DOHH2 (cell line): ENCODE results near the gene TBC1D2B.
"Not testable (repeated sequence)": the region's sequence is repeated elsewhere in the genome, so short reads cannot be mapped to it uniquely, and the experiment has no call there.

Experiments
- H3F3A ChIP-seq: fragments of 200-600 bp; sonication (generic), shearing (Covaris generic); 2 replicates; pipeline ENCODE4 v1.6.0; 2016; ENCODE audit warnings: antibody characterized with exemption, mild to moderate bottlenecking; ENCODE audit not compliant: control insufficient read depth, insufficient read depth
- H3K27ac ChIP-seq: fragments of 200-600 bp; sonication (generic); 2 replicates; pipeline ENCODE4 v1.5.1; 2014; ENCODE audit warnings: low read depth, mild to moderate bottlenecking, low read length, moderate library complexity
- H3K27me3 ChIP-seq: fragments of 200-600 bp; sonication (generic); 2 replicates; pipeline ENCODE4 v1.6.1; 2014; ENCODE audit warnings: mild to moderate bottlenecking, low read length, mixed read lengths; ENCODE audit not compliant: control insufficient read depth
- H3K36me3 ChIP-seq: fragments of 200-600 bp; sonication (generic); 2 replicates; pipeline ENCODE4 v1.6.1; 2014; ENCODE audit warnings: mild to moderate bottlenecking, low read length, moderate library complexity, mixed read lengths; ENCODE audit not compliant: control insufficient read depth
- H3K4me1 ChIP-seq: fragments of 200-600 bp; sonication (generic); 2 replicates; pipeline ENCODE4 v1.6.1; 2014; ENCODE audit warnings: mild to moderate bottlenecking, low read length, mixed read lengths; ENCODE audit not compliant: control insufficient read depth
- H3K4me2 ChIP-seq: fragments of 200-600 bp; sonication (generic); 2 replicates; pipeline ENCODE4 v1.6.0; 2014; ENCODE audit warnings: mild to moderate bottlenecking, low read length, moderate library complexity
- H3K4me3 ChIP-seq: fragments of 200-600 bp; sonication (generic); 2 replicates; pipeline ENCODE4 v1.5.1; 2014; ENCODE audit warnings: mild to moderate bottlenecking, low read length, mixed read lengths
- H3K79me2 ChIP-seq: fragments of 200-600 bp; sonication (generic); 2 replicates; pipeline ENCODE4 v1.6.1; 2014; ENCODE audit warnings: mild to moderate bottlenecking, low read length, mixed read lengths; ENCODE audit not compliant: control insufficient read depth
- H3K9me2 ChIP-seq: fragments of 200-600 bp; sonication (generic); replicated peaks from 2 replicates; pipeline ENCODE4 v1.6.1; 2014; ENCODE audit warnings: mild to moderate bottlenecking, low read length, mixed read lengths; ENCODE audit not compliant: control insufficient read depth
- H3K9me3 ChIP-seq: fragments of 200-600 bp; sonication (generic); 2 replicates; pipeline ENCODE4 v1.6.1; 2014; ENCODE audit warnings: antibody characterized with exemption, low read length, mixed read lengths; ENCODE audit not compliant: control insufficient read depth, insufficient read depth
- H4K20me1 ChIP-seq: fragments of 200-600 bp; sonication (generic); 2 replicates; pipeline ENCODE4 v1.6.0; 2014; ENCODE audit warnings: low read depth, mild to moderate bottlenecking, antibody characterized with exemption, low read length, moderate library complexity; ENCODE audit not compliant: control insufficient read depth, insufficient read depth
- EZH2phosphoT487 ChIP-seq: fragments of 200-600 bp; sonication (generic); IDR thresholded peaks from 2 replicates; pipeline ENCODE4 v1.6.1; 2017; ENCODE audit warnings: borderline replicate concordance, mild to moderate bottlenecking, antibody characterized with exemption, low read length, moderate library complexity, mixed read lengths
- TF ChIP-seq, protein P1 (sequence below): fragments of 200-600 bp; sonication (generic); IDR thresholded peaks from one replicate; pipeline ENCODE4 v1.5.1; 2014; ENCODE audit warnings: antibody characterized with exemption, mild to moderate bottlenecking, low read depth, low read length; ENCODE audit not compliant: poor library complexity, severe bottlenecking

Gene TBC1D2B

DNA sequence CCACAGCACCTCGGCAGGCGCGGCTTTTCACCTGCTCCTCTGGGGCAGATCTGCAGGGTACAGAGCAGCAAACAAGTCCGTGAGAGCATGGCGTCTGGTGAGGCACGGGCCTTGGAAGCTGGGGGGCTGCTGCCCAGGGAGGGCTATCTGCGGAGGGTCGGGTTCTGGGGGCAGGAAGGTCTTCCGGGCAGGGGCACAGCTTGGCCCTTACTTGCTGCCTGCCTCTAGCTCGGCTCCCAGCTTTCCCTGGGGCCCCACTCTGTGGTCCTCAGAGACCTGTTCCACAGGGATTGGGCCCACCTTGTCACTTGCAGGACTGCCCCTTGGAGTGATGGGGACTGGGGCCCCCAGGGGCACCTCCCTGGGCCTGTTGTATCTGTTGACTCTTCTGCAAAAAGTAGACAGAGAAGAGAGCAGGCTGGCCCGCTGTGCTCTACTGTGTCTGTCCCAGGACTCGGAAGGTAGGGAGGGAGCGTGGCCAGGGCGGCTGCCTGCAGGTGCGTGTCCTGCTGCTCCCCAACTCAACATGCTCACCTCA lies 84.1 kb downstream of the TBC1D2B start:
- H3F3A ChIP-seq, result 0 out of 2 replicates have a peak, but pooled peaks cover 3% of the 10 kb centered on the region
- H3K27me3 ChIP-seq, result no peaks in the 10 kb centered on the region
- peaks cover 11% of the 10 kb centered on the region; the same call in 1 of the 2 replicates for H4K20me1 ChIP-seq
- no peaks in the 10 kb centered on the region for H3K9me2 ChIP-seq
- peaks cover 49% of the 10 kb centered on the region for H3K4me1 ChIP-seq
- H3K36me3 ChIP-seq, result no peaks in the 10 kb centered on the region
- H3K4me2 ChIP-seq, result peak overlapping the region; percentile 63
- H3K27ac ChIP-seq, result peak overlapping the region; percentile 69
- H3K79me2 ChIP-seq, result no peaks in the 10 kb centered on the region
- H3K4me3 ChIP-seq, result peak overlapping the region; percentile 31
- TF ChIP-seq, protein P1, sequence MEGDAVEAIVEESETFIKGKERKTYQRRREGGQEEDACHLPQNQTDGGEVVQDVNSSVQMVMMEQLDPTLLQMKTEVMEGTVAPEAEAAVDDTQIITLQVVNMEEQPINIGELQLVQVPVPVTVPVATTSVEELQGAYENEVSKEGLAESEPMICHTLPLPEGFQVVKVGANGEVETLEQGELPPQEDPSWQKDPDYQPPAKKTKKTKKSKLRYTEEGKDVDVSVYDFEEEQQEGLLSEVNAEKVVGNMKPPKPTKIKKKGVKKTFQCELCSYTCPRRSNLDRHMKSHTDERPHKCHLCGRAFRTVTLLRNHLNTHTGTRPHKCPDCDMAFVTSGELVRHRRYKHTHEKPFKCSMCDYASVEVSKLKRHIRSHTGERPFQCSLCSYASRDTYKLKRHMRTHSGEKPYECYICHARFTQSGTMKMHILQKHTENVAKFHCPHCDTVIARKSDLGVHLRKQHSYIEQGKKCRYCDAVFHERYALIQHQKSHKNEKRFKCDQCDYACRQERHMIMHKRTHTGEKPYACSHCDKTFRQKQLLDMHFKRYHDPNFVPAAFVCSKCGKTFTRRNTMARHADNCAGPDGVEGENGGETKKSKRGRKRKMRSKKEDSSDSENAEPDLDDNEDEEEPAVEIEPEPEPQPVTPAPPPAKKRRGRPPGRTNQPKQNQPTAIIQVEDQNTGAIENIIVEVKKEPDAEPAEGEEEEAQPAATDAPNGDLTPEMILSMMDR, result no peak
- no peak for TF ChIP-seq EZH2phosphoT487
- H3K9me3 ChIP-seq, result no peaks in the 10 kb centered on the region

DNA sequence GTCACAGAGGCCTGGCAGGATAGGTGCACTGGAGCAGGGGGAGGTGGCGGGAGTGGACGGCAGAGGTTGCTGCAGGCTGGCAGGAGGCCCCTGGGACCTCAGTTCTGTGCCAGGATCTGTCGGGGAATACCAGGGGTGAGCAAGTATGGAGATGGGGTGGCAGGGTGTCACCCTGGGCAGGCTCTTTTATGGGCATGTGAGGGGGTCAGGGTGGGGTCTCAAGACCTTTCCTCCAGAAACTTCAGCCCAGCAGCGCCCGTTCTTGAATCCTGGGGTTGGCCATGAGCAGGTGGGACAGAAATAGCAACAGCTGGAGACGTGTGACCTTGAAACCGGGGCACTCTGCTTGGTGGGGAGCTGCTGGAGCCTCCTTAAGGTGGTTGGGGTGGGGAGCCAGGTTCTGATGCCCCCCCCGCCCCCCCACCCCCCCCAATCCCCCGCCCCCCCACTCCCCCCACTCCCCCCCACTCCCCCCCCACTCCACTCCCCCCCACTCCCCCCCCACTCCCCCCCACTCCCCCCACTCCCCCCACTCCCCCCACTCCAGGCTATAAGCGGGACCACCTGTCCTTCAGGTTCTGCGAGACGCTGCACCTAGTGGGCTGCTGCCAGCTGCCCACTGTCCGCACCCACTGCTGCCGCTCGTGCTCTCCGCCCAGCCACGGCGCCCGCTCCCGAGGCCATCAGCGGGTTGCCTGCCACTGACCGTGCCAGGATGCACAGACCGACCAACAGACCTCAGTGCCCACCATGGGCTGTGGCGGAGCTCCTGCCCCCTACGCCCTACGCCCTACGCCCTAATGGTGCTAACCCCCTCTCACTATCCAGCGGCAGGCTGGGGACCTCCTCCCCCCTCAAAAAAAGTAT lies 84.9 kb downstream of the TBC1D2B start:
- Histone ChIP-seq H3F3A (0 out of 2 replicates have a peak, but pooled peaks cover 3% of the 10 kb centered on the region), H3K4me3 (no peak overlapping the region), H3K9me3 (no peaks in the 10 kb centered on the region), H4K20me1 (peaks cover 11% of the 10 kb centered on the region; the same call in 1 of the 2 replicates), H3K9me2 (no peaks in the 10 kb centered on the region), H3K27me3 (no peaks in the 10 kb centered on the region), H3K79me2 (no peaks in the 10 kb centered on the region), H3K4me1 (peaks cover 49% of the 10 kb centered on the region), H3K36me3 (no peaks in the 10 kb centered on the region), H3K4me2 (no peak overlapping the region), H3K27ac (0 out of 2 replicates have a peak overlapping the region, but pooled peaks have one; percentile 69)
- TF ChIP-seq, protein P1, result no peak
- no peak for TF ChIP-seq EZH2phosphoT487

DNA sequence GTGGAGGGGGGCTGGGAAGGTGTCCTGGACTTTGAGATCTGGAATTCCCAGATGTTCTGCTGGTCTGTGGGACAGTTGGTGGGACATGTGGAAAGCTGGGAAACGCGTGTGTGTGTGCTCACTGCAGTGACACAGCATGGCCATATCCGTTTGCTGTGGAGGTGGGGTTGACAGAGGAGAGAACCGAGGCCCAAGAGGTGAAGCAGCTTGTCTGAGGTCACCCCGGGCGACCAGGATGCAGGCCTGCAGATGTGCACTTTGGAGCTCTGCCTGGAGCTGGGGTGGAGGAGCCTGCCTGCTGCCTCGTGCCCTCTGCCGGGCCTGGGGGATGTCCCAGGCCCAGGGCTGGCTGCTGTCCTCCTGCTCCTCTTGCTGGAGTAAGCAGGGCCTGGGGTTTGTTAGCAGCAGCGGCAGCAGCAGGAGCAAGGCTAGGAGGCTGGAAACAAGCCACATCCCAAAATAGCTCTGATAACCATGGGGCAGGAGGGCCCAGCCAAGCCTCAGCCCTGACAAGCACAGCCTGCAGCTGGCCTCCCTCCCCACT lies 85.8 kb downstream of the TBC1D2B start:
- H3K9me3 ChIP-seq, H3K9me2 ChIP-seq, H3K36me3 ChIP-seq, H3K4me3 ChIP-seq, H3K27me3 ChIP-seq, H3K27ac ChIP-seq, H3F3A ChIP-seq, H3K79me2 ChIP-seq, H3K4me2 ChIP-seq: not testable (repeated sequence)
- peaks cover 49% of the 10 kb centered on the region for H3K4me1 ChIP-seq
- H4K20me1 ChIP-seq, result peaks cover 11% of the 10 kb centered on the region; the same call in 1 of the 2 replicates

DNA sequence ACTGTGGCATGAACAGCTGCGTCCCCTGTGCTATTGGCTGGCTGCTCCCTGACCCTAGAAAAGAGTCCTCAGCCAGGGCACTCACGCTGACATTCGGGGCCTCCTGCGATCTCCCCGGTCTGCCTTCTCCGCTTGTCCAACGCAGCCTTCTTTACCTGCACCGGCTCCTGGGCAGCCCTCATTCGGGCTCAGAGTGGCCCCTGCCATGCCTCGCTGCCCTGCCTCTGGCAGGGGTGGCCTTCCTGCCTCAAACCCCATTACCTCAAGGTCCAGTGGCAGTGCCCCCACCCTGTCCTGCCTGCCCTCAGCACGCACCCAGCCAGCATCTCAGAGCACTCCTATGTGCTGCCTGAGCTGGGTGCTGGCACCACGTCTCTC lies 86.5 kb downstream of the TBC1D2B start:
- no peaks in the 10 kb centered on the region for H3K27me3 ChIP-seq
- H3K27ac ChIP-seq, result peak overlapping the region; percentile 57
- peak overlapping the region; percentile 29; the same call in 1 of the 2 replicates for H3K4me3 ChIP-seq
- H3K36me3 ChIP-seq, result no peaks in the 10 kb centered on the region
- no peaks in the 10 kb centered on the region for H3K79me2 ChIP-seq
- peaks cover 49% of the 10 kb centered on the region for H3K4me1 ChIP-seq
- H3K9me3 ChIP-seq, result no peaks in the 10 kb centered on the region
- TF ChIP-seq EZH2phosphoT487, result no peak
- TF ChIP-seq, protein P1, result no peak
- H3K4me2 ChIP-seq, result peak overlapping the region; percentile 60
- H4K20me1 ChIP-seq, result peaks cover 11% of the 10 kb centered on the region; the same call in 1 of the 2 replicates
- no peaks in the 10 kb centered on the region for H3K9me2 ChIP-seq
- H3F3A ChIP-seq, result 0 out of 2 replicates have a peak, but pooled peaks cover 3% of the 10 kb centered on the region
